Umbilical cord (tissue), 2 donors: ENCODE data around the gene NEDD8. TPM values are rescaled to one million over a fixed set of nuclear protein-coding genes. Genes with fewer than 3 reads are reported as not detected.
A peak's percentile ranks its signal among the peaks of the same experiment; 100 is the strongest.

ENCODE experiments used
- DNase-seq: peaks from one replicate; pipeline ENCODE4 v3.0.0-alpha.2; 2015; ENCODE audit warnings: low spot score
- total RNA-seq: library from RNA; depleted of rRNA; stranded (reverse); fragments of >200 nt; gene quantifications from one replicate; pipeline ENCODE4 v1.2.3, GENCODE V29; 2014; ENCODE audit warnings: low replicate concordance; ENCODE audit not compliant: insufficient read depth

Gene NEDD8
- total RNA-seq, 1 donor from 2014 or later: 68.6 TPM

DNA sequence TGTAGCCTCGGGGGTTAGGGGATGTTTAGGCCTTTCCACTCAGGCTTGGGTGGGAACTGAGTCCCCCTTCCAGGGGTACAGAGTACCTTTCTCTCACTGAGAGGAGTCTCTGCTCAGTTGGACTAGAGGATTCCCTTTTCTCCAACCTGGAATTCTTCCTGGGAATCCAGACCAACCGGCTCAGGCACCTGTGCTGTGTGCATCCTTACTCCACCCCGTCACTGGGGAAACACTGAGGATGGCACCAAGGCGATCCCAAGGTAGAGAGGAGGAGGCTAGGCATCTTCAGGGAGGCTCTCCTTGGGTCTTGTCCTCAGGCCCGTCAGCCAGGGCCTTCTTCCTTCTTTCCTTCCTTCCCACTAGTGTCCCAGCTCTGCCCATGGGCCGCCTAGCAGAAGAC is 31.7 kb upstream of the NEDD8 start:
- DNase-seq: no peak

DNA sequence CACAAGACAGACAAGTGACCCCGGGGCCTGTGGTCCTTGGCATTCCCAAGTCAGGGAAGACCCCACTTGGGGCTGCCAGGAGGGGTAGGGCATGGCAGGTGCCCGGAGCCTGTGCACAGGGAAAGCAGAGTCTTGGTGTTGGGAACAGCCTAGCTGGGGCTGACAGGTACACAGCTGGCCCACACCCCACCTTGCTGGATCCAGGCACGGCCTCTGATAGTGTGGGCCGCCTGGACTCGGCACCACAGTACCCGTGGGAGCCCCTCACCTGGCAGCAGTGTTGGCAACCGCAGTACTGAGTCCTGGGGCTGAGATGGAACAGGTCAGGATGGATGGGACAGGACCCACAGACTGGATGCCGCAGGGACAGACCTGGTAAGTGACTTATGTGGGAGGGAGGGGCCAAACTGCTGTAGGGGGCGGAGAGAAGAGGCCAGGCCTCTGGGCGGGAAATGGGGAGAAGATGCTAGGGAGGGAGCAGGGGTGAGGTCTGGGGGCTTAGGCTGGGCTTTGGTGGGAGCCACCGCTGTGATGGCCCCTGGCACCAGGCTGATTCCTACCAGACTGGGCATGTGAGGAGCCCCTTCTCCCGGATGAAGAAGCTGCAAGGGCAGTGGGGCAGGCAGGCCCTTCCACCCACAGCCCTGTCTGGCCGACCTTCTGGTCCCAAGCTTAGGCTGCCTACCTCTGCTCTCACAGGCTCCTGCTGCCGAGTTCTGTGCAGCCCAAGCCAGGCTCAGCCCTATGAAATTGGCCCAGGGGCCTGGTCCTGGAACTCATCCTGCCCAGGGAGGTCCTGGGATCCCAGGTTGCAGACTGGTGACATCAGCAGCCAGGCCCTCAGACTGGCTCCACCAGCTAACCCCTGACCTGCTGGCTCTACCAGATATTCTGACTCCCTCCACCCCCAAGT is 30.9 kb upstream of the NEDD8 start, which contains the start of gene TGM1:
Gene TGM1 (minus strand): TSS at position 357 of the 913 bp plus-strand sequence. CDS start 825 bp downstream, outside the sequence.
- DNase-seq: no peak

GRCh38 chr14:24261969-24262327 is 29.8 kb upstream of the NEDD8 start:
- no peak for DNase-seq

GRCh38 chr14:24261256-24261968 is 29.2 kb upstream of the NEDD8 start:
- no peak for DNase-seq

- no peak for DNase-seq
Measured at GRCh38 chr14:24260780-24261157, 28.6 kb upstream of the NEDD8 start.

DNA sequence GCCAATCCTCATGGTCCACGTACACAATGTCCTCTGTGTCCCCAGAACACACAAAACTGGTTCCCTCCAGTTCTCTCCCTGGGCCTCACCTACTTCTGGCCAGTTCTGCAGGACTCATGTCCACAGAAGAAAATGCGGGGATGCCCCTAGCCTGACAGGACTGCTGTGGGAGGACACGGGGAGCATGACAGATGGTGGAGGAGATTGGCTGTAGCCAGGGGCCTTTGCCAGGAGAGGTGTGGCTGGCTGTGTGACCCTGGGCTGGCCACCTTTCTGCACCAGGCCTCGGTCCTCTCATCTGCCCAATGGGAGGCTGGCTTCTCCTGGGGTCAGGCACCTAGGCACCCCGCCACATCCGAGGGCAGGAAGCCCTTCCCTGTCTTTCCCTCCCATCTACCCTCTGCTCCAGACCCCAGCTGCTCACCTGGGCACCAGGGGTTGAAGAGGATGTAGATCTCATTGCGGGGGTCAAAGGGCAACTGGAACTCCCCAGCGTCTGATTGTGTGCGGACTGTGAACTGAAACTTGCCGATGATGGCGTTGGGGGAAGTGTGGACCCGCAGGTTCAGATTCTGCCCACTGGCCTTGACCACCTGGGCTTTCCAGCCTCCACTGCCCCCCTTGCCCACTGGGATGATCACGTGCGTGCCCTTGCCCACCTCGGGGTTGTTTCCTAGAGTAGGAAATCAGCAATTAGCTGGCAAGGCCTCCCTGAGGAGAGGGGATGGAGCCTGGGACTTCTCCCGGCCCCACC is 28.0 kb upstream of the NEDD8 start:
- no peak for DNase-seq

- peak; percentile 79 for DNase-seq
Measured at GRCh38 chr14:24259282-24260025, 27.3 kb upstream of the NEDD8 start.

DNA sequence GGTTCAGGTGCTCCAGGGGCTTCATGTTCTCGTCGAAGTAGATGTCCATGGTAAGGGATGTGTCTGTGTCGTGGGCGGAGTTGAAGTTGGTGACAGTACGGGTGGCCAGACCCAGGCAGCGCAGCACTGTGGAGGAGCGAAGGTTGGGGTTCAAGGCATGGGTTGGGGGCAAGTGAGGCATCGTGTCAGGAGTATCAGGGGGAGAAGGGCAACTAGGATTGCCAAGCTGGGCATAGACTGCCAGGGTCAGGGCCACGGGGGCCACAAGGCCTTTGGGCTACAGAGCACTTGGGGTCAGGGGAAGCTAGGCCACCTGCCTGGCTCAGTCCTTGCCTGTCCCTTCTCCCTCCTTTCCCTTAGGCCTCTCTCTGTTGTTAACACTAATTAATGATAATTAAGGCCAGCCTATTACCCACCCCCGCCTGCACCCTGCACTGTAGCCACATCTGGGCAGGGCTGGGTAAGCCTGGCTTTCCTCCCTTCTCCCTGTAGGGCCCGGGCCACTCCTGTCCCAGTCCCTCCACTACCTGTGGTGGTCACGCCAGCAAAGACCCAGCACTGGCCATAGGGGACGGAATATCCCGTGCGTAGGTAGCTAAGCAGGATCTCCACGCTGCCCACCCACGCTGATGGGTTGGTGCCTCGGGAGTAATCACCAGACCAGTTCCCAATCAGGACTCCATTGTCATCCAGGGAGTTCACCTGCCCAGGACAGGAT is 26.5 kb upstream of the NEDD8 start:
- no peak for DNase-seq

- no peak for DNase-seq
Measured at GRCh38 chr14:24258119-24258518, 26.0 kb upstream of the NEDD8 start.

DNA sequence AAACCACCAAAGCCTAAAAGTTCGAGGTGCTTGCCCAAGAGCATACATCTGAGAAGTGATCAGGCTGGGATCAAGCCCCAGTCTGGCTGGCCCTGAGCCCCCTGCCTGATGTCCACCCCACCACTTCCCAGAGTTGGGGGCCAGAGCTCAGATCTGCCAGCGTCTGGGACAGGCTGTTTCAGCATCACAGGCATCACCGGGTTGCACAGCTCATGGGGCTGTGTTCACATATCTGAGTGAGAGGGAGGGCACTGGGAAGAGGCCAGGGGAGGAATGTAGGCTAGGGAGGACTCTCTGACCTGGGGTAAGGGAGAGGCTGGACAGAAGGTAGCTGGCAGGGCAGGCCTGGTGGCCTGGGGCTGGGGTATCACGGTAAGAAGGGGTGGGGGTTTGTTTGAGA is 24.8 kb upstream of the NEDD8 start:
- no peak for DNase-seq

DNA sequence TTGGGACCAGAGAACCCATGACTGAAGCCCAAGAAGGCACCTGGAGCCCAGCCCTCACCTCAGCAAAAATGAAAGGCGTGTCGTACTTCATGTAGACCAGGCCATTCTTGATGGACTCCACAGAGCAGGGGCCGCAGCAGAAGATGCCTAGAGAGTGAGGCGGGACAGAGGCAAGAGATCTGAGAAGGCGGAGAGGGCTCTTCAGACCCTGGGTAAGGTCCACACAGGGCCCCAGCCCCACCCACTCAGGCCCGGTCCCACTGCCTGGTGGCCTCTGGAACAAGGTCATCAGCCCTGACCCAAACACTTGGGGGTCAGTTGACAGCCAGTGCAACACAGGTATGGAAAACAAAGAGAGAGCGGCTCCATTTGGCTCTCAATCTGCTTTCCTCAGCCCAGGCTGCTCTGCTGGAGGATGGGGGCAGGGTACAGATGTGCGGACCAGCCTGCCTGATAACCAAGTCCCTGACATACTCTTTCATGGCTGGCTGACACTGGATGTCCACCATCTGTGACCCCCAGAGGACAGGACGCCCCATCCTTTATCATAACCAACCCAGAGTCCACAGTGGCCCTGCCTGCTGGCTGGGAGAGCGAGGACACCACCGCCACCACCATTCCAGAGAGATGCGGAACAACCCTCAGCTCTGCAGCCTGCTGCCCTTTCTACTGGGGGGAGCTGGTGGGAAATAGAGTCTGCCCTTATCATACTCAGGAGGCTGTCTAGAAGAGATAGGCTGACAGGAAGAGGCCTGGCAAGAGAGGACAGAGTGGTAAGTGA is 24.0 kb upstream of the NEDD8 start:
- DNase-seq: no peak

GRCh38 chr14:24255438-24255837 is 23.3 kb upstream of the NEDD8 start:
- DNase-seq: no peak

DNA sequence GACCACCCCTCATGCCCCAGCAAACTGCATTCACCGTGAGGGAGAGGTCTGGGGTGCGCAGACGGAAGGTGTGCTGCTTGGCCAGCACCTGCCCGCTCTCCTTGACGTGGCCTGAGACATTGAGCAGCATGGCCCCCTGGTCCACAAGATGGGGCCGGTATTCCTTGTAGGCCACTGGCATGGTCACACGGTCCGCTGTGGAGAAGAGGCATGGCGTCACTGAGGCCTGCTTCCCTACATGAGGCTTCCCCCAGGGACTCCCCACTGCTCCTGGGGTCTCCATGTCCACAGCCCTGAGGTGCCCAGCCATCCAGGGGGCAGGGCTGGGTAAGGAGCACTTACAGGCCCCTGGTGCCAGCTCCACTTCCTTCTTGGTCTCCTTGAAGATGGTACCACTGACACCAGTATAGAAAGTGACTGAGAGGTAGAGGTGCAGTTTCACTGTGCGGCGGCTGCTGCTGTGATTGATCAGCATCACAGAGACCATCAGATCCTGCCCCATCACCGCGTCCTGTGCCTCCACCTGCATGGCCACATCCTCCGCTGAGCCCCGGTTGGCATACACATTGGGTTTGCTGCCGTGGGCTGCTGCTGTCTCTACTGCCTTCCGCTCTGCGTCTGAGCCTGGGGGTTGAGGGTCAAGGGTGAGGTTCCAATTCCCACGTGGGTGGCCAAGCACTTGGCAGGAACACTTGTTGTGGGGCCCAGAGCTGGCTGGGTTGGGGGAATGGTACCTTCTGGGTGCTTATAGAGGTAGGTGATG is 22.6 kb upstream of the NEDD8 start:
- no peak for DNase-seq

GRCh38 chr14:24253936-24254335 is 21.8 kb upstream of the NEDD8 start:
- no peak for DNase-seq

DNA sequence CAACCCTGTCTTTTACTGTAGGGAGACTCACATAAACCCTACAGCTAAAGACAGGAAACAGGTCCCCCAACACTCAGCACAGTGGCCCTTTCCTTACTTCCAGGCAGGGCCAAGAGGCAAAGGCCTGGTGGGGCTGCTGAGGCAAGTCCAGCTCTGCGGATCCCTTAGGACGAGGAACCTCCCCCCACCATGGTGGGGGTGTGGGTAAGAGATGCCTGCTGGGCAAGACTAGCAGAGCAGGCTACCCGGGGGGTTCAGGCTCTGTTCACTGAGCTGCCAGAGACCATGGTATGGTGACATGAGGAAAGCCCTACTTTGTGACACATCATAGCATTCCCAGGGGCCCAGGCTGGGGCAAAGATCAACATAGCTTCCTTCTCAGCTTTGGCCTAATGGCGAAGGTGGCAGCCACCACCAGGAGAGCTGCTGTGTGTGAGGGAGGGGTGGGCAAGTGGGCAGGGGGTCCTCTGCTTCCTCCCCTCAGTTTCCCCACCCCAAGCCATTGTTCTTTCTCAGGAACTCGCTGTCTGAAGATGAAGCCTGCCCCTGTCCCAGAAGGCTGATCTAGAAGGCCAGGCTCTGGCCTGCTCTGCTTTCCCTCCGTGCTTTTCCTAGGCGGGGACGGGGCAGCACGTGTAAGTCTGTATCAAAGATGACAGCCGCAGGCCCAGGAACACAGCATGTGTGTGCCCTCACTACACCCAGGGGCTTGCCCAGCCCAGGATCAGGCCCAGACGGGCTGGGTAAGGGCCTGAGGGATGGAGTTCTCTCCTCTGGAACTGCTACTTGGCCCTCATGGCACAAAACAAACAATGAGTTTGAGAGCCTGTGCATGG is 20.3 kb upstream of the NEDD8 start:
- no peak for DNase-seq

DNA sequence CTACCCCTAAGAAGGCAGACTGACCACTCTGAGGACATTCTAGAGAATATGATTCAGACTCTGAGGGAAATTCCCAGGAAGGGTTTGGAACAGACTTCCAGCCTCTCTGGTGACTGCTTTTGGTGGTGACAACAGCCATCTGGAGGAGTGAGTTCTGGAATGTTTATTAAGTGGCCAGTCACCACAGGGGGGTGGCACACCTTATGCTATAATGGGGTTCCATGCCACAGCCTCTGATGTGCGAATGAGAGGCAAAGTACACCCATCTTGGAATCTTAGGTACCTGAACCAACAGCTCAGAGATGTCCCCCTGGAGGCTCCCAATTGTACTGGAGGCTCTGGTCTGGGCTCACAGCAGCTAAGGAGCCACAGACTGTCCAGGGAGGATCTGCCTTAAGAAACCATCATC is 19.7 kb upstream of the NEDD8 start:
- DNase-seq: no peak

- DNase-seq: no peak
Measured at GRCh38 chr14:24250354-24250753, 18.2 kb upstream of the NEDD8 start.
